ENCODE data around the gene CLDN9. TPM values are rescaled to one million over a fixed set of nuclear protein-coding genes. Genes with fewer than 3 reads are reported as not detected.

The CLDN9 gene
- total and polyA plus RNA-seq, 9 of the 15 experiments (the other 6 are each of a cell fraction or from before 2014, with no cell fraction given), result 0.12 to 0.44 (median 0.22) TPM; not detected in 4

GRCh38 chr16:3003582-3004270 lies 9.0 kb upstream of the CLDN9 start (continued):
- TF ChIP-seq TFAP4 (CRISPR knock-in tag; IDR thresholded peaks at IDR 0.05; ENCODE audit: borderline replicate concordance), result peak; percentile 96
- TF ChIP-seq MLX (CRISPR knock-in tag; conservative IDR thresholded peaks at IDR 0.05), result no peak
- TF ChIP-seq ZNF57 (CRISPR knock-in tag; IDR thresholded peaks at IDR 0.05), result no peak
- peak; percentile 63 for TF ChIP-seq POLR2G (IDR thresholded peaks at IDR 0.05; ENCODE audit: low read depth, low read length)
- no peak for TF ChIP-seq CREB1 (IDR thresholded peaks at IDR 0.05)
- peak; percentile 40; the same call in 1 of the 2 replicates for TF ChIP-seq CREB1 (CRISPR knock-in tag; IDR thresholded peaks at IDR 0.05)
- no peak for TF ChIP-seq SMARCB1 (IDR thresholded peaks at IDR 0.05; ENCODE audit: insufficient read length, low read depth)
- TF ChIP-seq HMG20A (CRISPR knock-in tag; conservative IDR thresholded peaks at IDR 0.05), result no peak
- TF ChIP-seq ESRRA (IDR thresholded peaks at IDR 0.05; ENCODE audit: borderline replicate concordance, low read depth), result peak; percentile 81; the same call in 1 of the 2 replicates
- no peak for TF ChIP-seq TCF15 (CRISPR knock-in tag; IDR thresholded peaks at IDR 0.05)
- no peak for TF ChIP-seq ZNF77 (CRISPR knock-in tag; IDR thresholded peaks at IDR 0.05)
- TF ChIP-seq MAX (CRISPR knock-in tag; IDR thresholded peaks at IDR 0.05), result peak; percentile 85
- no peak for TF ChIP-seq SPI1 (IDR thresholded peaks at IDR 0.05; ENCODE audit: borderline replicate concordance, low read depth, low read length)
- peak; percentile 24; the same call in 1 of the 2 replicates for TF ChIP-seq ZFX (CRISPR knock-in tag; IDR thresholded peaks at IDR 0.05)
- peak in 1 of 2 experiments; percentile 31; a peak in 2 of 4 replicates for TF ChIP-seq HDAC1 (IDR thresholded peaks at IDR 0.05)
- TF ChIP-seq PHF21A (IDR thresholded peaks at IDR 0.05; ENCODE audit: borderline replicate concordance, low read depth), result peak; percentile 86; the same call in 1 of the 2 replicates
- peak; percentile 100 for TF ChIP-seq RBM25 (IDR thresholded peaks at IDR 0.05; ENCODE audit: low read depth, low read length, severe bottlenecking)
- TF ChIP-seq SMC3 (conservative IDR thresholded peaks at IDR 0.05; ENCODE audit: insufficient read depth, low read depth, low read length), result peak; percentile 73
- no peak for TF ChIP-seq ZNF395 (CRISPR knock-in tag; IDR thresholded peaks at IDR 0.05)
- TF ChIP-seq BRF1 (IDR thresholded peaks at IDR 0.05; ENCODE audit: borderline replicate concordance, extremely low read depth, insufficient read length), result no peak
- peak; percentile 12; the same call in 1 of the 2 replicates for TF ChIP-seq ZKSCAN1 (IDR thresholded peaks at IDR 0.05; ENCODE audit: low read depth, low read length)
- peak; percentile 68 for TF ChIP-seq BHLHE40 (IDR thresholded peaks at IDR 0.05; ENCODE audit: low read length)
- TF ChIP-seq RFX7 (CRISPR knock-in tag; IDR thresholded peaks at IDR 0.05), result no peak
- TF ChIP-seq E2F1 (CRISPR knock-in tag; IDR thresholded peaks at IDR 0.05), result peak; percentile 78
